VCaP (cell line): ENCODE results near the gene PDZD7.

Experiments used
- H3K27ac ChIP-seq: fragments of 450-650 bp; 2 replicates; pipeline ENCODE4 v1.5.1; 2017
- CTCF ChIP-seq: fragments of 450-650 bp; conservative IDR thresholded peaks from 2 replicates; pipeline ENCODE4 v1.5.1; 2017; ENCODE audit warnings: mild to moderate bottlenecking, moderate library complexity

Gene PDZD7

GRCh38 chr10:101071267-101071884 lies 40.4 kb upstream of the PDZD7 start:
- TF ChIP-seq CTCF = no peak
- H3K27ac ChIP-seq = no peak overlapping the region

GRCh38 chr10:101070098-101070497 lies 39.2 kb upstream of the PDZD7 start:
- no peak for TF ChIP-seq CTCF
- no peak overlapping the region for H3K27ac ChIP-seq

GRCh38 chr10:101069441-101069840 lies 38.5 kb upstream of the PDZD7 start:
- TF ChIP-seq CTCF = no peak
- no peak overlapping the region for H3K27ac ChIP-seq

GRCh38 chr10:101067356-101068083 lies 36.6 kb upstream of the PDZD7 start:
- TF ChIP-seq CTCF = peak; percentile 91
- peak overlapping the region; percentile 94 for H3K27ac ChIP-seq

- H3K27ac ChIP-seq = peak overlapping the region; percentile 94
These were observed 36.0 kb upstream of the PDZD7 start for GRCh38 chr10:101066896-101067355.

GRCh38 chr10:101066146-101066895 lies 35.4 kb upstream of the PDZD7 start:
- peak overlapping the region; percentile 94 for H3K27ac ChIP-seq
- peak; percentile 74 for TF ChIP-seq CTCF

More at GRCh38 chr10:101066896-101067355, 36.0 kb upstream of the PDZD7 start:
- TF ChIP-seq CTCF = peak; percentile 8; the same call in 1 of the 2 replicates
